ENCODE results near the gene HMG20A.

The HMG20A gene

GRCh38 chr15:77426871-77427270 is 6.2 kb downstream of the HMG20A start:
- DNase-seq (ENCODE audit: low read depth in 2 of 2): no peak

- no peak for DNase-seq (ENCODE audit: low read depth in 2 of 2)
Observed at GRCh38 chr15:77430213-77430612, 9.5 kb downstream of the HMG20A start.

- no peak for DNase-seq (ENCODE audit: low read depth in 2 of 2)
Observed at GRCh38 chr15:77430652-77431051, 10.0 kb downstream of the HMG20A start.

GRCh38 chr15:77436822-77437221 is 16.1 kb downstream of the HMG20A start:
- DNase-seq (ENCODE audit: low read depth in 2 of 2): no peak

- no peak for DNase-seq (ENCODE audit: low read depth in 2 of 2)
Observed at GRCh38 chr15:77437264-77437663, 16.6 kb downstream of the HMG20A start.

- no peak for DNase-seq (ENCODE audit: low read depth in 2 of 2)
Observed at GRCh38 chr15:77440378-77440999, 19.8 kb downstream of the HMG20A start.

- no peak for DNase-seq (ENCODE audit: low read depth in 2 of 2)
Observed at GRCh38 chr15:77446840-77447390, 26.2 kb downstream of the HMG20A start.

GRCh38 chr15:77454265-77454664 is 33.6 kb downstream of the HMG20A start:
- DNase-seq (ENCODE audit: low read depth in 2 of 2): no peak

GRCh38 chr15:77454951-77455350 is 34.3 kb downstream of the HMG20A start:
- no peak for DNase-seq (ENCODE audit: low read depth in 2 of 2)

- DNase-seq (ENCODE audit: low read depth in 2 of 2): no peak
Observed at GRCh38 chr15:77455696-77456321, 35.1 kb downstream of the HMG20A start.

- DNase-seq (ENCODE audit: low read depth in 2 of 2): no peak
Observed at GRCh38 chr15:77456746-77457145, 36.1 kb downstream of the HMG20A start.

- DNase-seq (ENCODE audit: low read depth in 2 of 2): no peak
Observed at GRCh38 chr15:77457191-77457904, 36.7 kb downstream of the HMG20A start.

- no peak for DNase-seq (ENCODE audit: low read depth in 2 of 2)
Observed at GRCh38 chr15:77457905-77458265, 37.2 kb downstream of the HMG20A start.

GRCh38 chr15:77459031-77459430 is 38.3 kb downstream of the HMG20A start:
- no peak for DNase-seq (ENCODE audit: low read depth in 2 of 2)

GRCh38 chr15:77461486-77461885 is 40.8 kb downstream of the HMG20A start:
- DNase-seq (ENCODE audit: low read depth in 2 of 2): no peak

GRCh38 chr15:77464129-77464865 is 43.6 kb downstream of the HMG20A start:
- DNase-seq (ENCODE audit: low read depth in 2 of 2): no peak

- DNase-seq (ENCODE audit: low read depth in 2 of 2): no peak
Observed at GRCh38 chr15:77466521-77466920, 45.8 kb downstream of the HMG20A start.

GRCh38 chr15:77468896-77469295 is 48.2 kb downstream of the HMG20A start:
- DNase-seq (ENCODE audit: low read depth in 2 of 2): no peak

- DNase-seq (ENCODE audit: low read depth in 2 of 2): no peak
Observed at GRCh38 chr15:77470235-77470634, 49.5 kb downstream of the HMG20A start.

- no peak for DNase-seq (ENCODE audit: low read depth in 2 of 2)
Observed at GRCh38 chr15:77473328-77473727, 52.6 kb downstream of the HMG20A start.

GRCh38 chr15:77474310-77474988 is 53.8 kb downstream of the HMG20A start:
- no peak for DNase-seq (ENCODE audit: low read depth in 2 of 2)

- no peak for DNase-seq (ENCODE audit: low read depth in 2 of 2)
Observed at GRCh38 chr15:77475001-77475400, 54.3 kb downstream of the HMG20A start.
